ENCODE measurements around the gene ELK3. TPM values are rescaled to one million over a fixed set of nuclear protein-coding genes. Genes with fewer than 3 reads are reported as not detected.
A peak's percentile ranks its signal among the peaks of the same experiment; 100 is the strongest.

The ELK3 gene
- total RNA-seq, 2 experiments from 2014 or later: 46.3 TPM

GRCh38 chr12:96205908-96206307 is 11.7 kb downstream of the ELK3 start:
- CTCF ChIA-PET: interaction anchor here (1.0 to 1.4 kb wide), 4 partner anchors 9 to 311 kb away, joined by 3 to 7 read pairs (median 4); no protein-coding TSS in a partner anchor
- Mint-ChIP-seq H3K4me3 (peak overlapping the region; percentile 31), H3K36me3 (ENCODE audit: low read depth) (peaks cover 58% of the 10 kb centered on the region), H3K27ac (peak overlapping the region; percentile 64), H3K4me1 (peaks cover 84% of the 10 kb centered on the region), H3K27me3 (no peaks in the 10 kb centered on the region), H3K9me3 (peaks cover 9% of the 10 kb centered on the region)
- no peak for DNase-seq
- POLR2A ChIA-PET: interaction anchor here (0.7 to 8.4 kb wide), 5 partner anchors 9 to 195 kb away, joined by 3 to 66 read pairs (median 3); partner anchors contain the start of gene CDK17

- Mint-ChIP-seq H3K36me3 (ENCODE audit: low read depth) (peaks cover 51% of the 10 kb centered on the region), H3K27me3 (no peaks in the 10 kb centered on the region), H3K4me3 (peak overlapping the region; percentile 31), H3K9me3 (peaks cover 9% of the 10 kb centered on the region), H3K27ac (peak overlapping the region; percentile 64), H3K4me1 (peaks cover 88% of the 10 kb centered on the region)
- DNase-seq: no peak
- POLR2A ChIA-PET: interaction anchor here (0.7 to 8.4 kb wide), 6 partner anchors 11 to 193 kb away, joined by 3 to 66 read pairs (median 16); partner anchors contain the start of gene CDK17
- CTCF ChIA-PET: interaction anchor here (0.6 to 7.1 kb wide), 3 partner anchors 12 to 142 kb away, joined by 3 to 37 read pairs (median 3); no protein-coding TSS in a partner anchor
Measured at GRCh38 chr12:96206936-96207662, 12.9 kb downstream of the ELK3 start.

- no peak for DNase-seq
- H3K4me1 Mint-ChIP-seq: peaks cover 96% of the 10 kb centered on the region
- H3K4me3 Mint-ChIP-seq: peak overlapping the region; percentile 40
- ChIA-PET POLR2A (interaction anchor here (1.0 to 8.4 kb wide), 5 partner anchors 9 to 191 kb away, joined by 3 to 66 read pairs (median 29); partner anchors contain the start of gene CDK17), CTCF (interaction anchor here (1.1 to 7.1 kb wide), 4 partner anchors 10 to 308 kb away, joined by 3 to 38 read pairs (median 29); no protein-coding TSS in a partner anchor)
- peaks cover 45% of the 10 kb centered on the region for H3K36me3 Mint-ChIP-seq (ENCODE audit: low read depth)
- no peaks in the 10 kb centered on the region for H3K27me3 Mint-ChIP-seq
- peak overlapping the region; percentile 90 for H3K27ac Mint-ChIP-seq
- H3K9me3 Mint-ChIP-seq: peaks cover 9% of the 10 kb centered on the region
Measured at GRCh38 chr12:96208346-96208745, 14.2 kb downstream of the ELK3 start.

GRCh38 chr12:96208801-96209549 is 14.8 kb downstream of the ELK3 start:
- Mint-ChIP-seq H3K36me3 (ENCODE audit: low read depth) (peaks cover 44% of the 10 kb centered on the region), H3K4me1 (peaks cover 99% of the 10 kb centered on the region), H3K27ac (peak overlapping the region; percentile 90), H3K4me3 (peak overlapping the region; percentile 40), H3K9me3 (peaks cover 9% of the 10 kb centered on the region), H3K27me3 (no peaks in the 10 kb centered on the region)
- ChIA-PET CTCF (interaction anchor here (1.1 to 7.1 kb wide), 8 partner anchors 7 to 307 kb away, joined by 3 to 38 read pairs (median 12); no protein-coding TSS in a partner anchor), POLR2A (interaction anchor here (1.0 to 8.4 kb wide), 8 partner anchors 10 to 307 kb away, joined by 3 to 103 read pairs (median 18); partner anchors contain the start of gene CDK17)
- DNase-seq: no peak

- Mint-ChIP-seq H3K4me3 (peak overlapping the region; percentile 77), H3K27ac (peak overlapping the region; percentile 90), H3K36me3 (ENCODE audit: low read depth) (peaks cover 30% of the 10 kb centered on the region), H3K27me3 (no peaks in the 10 kb centered on the region), H3K9me3 (no peaks in the 10 kb centered on the region), H3K4me1 (peaks cover 95% of the 10 kb centered on the region)
- peak; percentile 59 for DNase-seq
- CTCF ChIA-PET: interaction anchor here (0.7 to 7.1 kb wide), 18 partner anchors 9 to 306 kb away, joined by 3 to 115 read pairs (median 5); partner anchors contain the start of genes CDK17 and CFAP54
- POLR2A ChIA-PET: interaction anchor here (0.6 to 8.4 kb wide), 13 partner anchors 8 to 322 kb away, joined by 3 to 103 read pairs (median 5); partner anchors contain the start of gene CDK17
Measured at GRCh38 chr12:96210376-96211055, 16.3 kb downstream of the ELK3 start.

GRCh38 chr12:96211988-96212387 is 17.8 kb downstream of the ELK3 start:
- Mint-ChIP-seq H3K36me3 (ENCODE audit: low read depth) (peaks cover 25% of the 10 kb centered on the region), H3K4me1 (peaks cover 85% of the 10 kb centered on the region), H3K9me3 (no peaks in the 10 kb centered on the region), H3K4me3 (peak overlapping the region; percentile 19), H3K27me3 (no peaks in the 10 kb centered on the region), H3K27ac (peak overlapping the region; percentile 65)
- ChIA-PET POLR2A (interaction anchor here (0.9 to 8.4 kb wide), 8 partner anchors 15 to 273 kb away, joined by 3 to 103 read pairs (median 4); partner anchors contain the start of genes CCDC38 and CDK17), CTCF (interaction anchor here (0.7 to 7.1 kb wide), 14 partner anchors 13 to 304 kb away, joined by 3 to 115 read pairs (median 12); partner anchors contain the start of genes CDK17 and LTA4H)
- DNase-seq: no peak

- POLR2A ChIA-PET: interaction anchor here (0.9 to 8.4 kb wide), 8 partner anchors 15 to 272 kb away, joined by 3 to 103 read pairs (median 4); partner anchors contain the start of genes CCDC38 and CDK17
Measured at GRCh38 chr12:96212456-96213375, 18.5 kb downstream of the ELK3 start.

GRCh38 chr12:96213869-96214268 is 19.7 kb downstream of the ELK3 start:
- no peak for DNase-seq
- CTCF ChIA-PET: interaction anchor here (1.2 to 7.1 kb wide), 12 partner anchors 24 to 304 kb away, joined by 3 to 115 read pairs (median 16); partner anchors contain the start of gene CDK17
- Mint-ChIP-seq H3K36me3 (ENCODE audit: low read depth) (peaks cover 28% of the 10 kb centered on the region), H3K9me3 (no peaks in the 10 kb centered on the region), H3K4me1 (peaks cover 70% of the 10 kb centered on the region), H3K27ac (peak overlapping the region; percentile 65), H3K27me3 (no peaks in the 10 kb centered on the region), H3K4me3 (no peak overlapping the region)
- POLR2A ChIA-PET: interaction anchor here (1.0 to 6.8 kb wide), 2 partner anchors 16 to 37 kb away, joined by 3 to 103 read pairs; no protein-coding TSS in a partner anchor

More at GRCh38 chr12:96212456-96213375, 18.5 kb downstream of the ELK3 start:
- H3K36me3 Mint-ChIP-seq (ENCODE audit: low read depth): peaks cover 25% of the 10 kb centered on the region
- peaks cover 78% of the 10 kb centered on the region for H3K4me1 Mint-ChIP-seq
- H3K27me3 Mint-ChIP-seq: no peaks in the 10 kb centered on the region
- H3K4me3 Mint-ChIP-seq: no peak overlapping the region
- peak overlapping the region; percentile 65 for H3K27ac Mint-ChIP-seq
- DNase-seq: no peak
- H3K9me3 Mint-ChIP-seq: no peaks in the 10 kb centered on the region
- CTCF ChIA-PET: interaction anchor here (0.7 to 7.1 kb wide), 13 partner anchors 14 to 304 kb away, joined by 3 to 115 read pairs (median 14); partner anchors contain the start of genes CDK17 and LTA4H

GRCh38 chr12:96215919-96216273 is 21.7 kb downstream of the ELK3 start:
- Mint-ChIP-seq H3K4me3 (no peak overlapping the region), H3K36me3 (ENCODE audit: low read depth) (peaks cover 35% of the 10 kb centered on the region), H3K9me3 (no peaks in the 10 kb centered on the region), H3K4me1 (peaks cover 51% of the 10 kb centered on the region), H3K27ac (no peak overlapping the region), H3K27me3 (no peaks in the 10 kb centered on the region)
- DNase-seq: no peak
- ChIA-PET CTCF (interaction anchor here (0.6 to 6.7 kb wide), 52 partner anchors 8 to 310 kb away, joined by 3 to 115 read pairs (median 5); partner anchors contain the start of genes CDK17, CFAP54 and LTA4H), POLR2A (interaction anchor here (1.3 to 6.8 kb wide), 5 partner anchors 18 to 301 kb away, joined by 4 to 103 read pairs (median 26); partner anchors contain the start of gene CDK17)

GRCh38 chr12:96218989-96219678 is 25.0 kb downstream of the ELK3 start:
- Mint-ChIP-seq H3K9me3 (peaks cover 2% of the 10 kb centered on the region), H3K27me3 (no peaks in the 10 kb centered on the region), H3K4me1 (peaks cover 37% of the 10 kb centered on the region), H3K4me3 (no peak overlapping the region), H3K36me3 (ENCODE audit: low read depth) (peaks cover 49% of the 10 kb centered on the region), H3K27ac (no peak overlapping the region)
- DNase-seq: no peak
- ChIA-PET POLR2A (no interaction called here), CTCF (interaction anchor here (0.6 to 0.8 kb wide), 2 partner anchors 176 to 181 kb away, joined by 3 read pairs; partner anchors contain the start of gene CDK17)

All from activated CD4-positive, alpha-beta memory T cell treated with anti-CD3 and anti-CD28 coated beads, Interleukin-2, amount 10 ng/mL, durations not matched to agents 7 days and 5 days (primary cell).